SU-DHL-6 (cell line): ENCODE data around the gene YWHAG.

Experiments
- H2AFZ ChIP-seq: fragments of 200-600 bp; sonication (generic); 2 replicates; pipeline ENCODE4 v1.6.1; 2014; ENCODE audit warnings: low read depth, mild to moderate bottlenecking, moderate library complexity, mixed read lengths, antibody characterized with exemption, low read length; ENCODE audit not compliant: severe bottlenecking
- H3F3A ChIP-seq: fragments of 200-600 bp; shearing (Covaris generic); 2 replicates; pipeline ENCODE4 v1.6.0; 2016; ENCODE audit warnings: antibody characterized with exemption, mild to moderate bottlenecking; ENCODE audit not compliant: insufficient read depth
- H3K27ac ChIP-seq: fragments of 200-600 bp; sonication (generic); 2 replicates; pipeline ENCODE4 v1.5.1; 2016; ENCODE audit warnings: low read depth, mild to moderate bottlenecking, low read length, moderate library complexity, mixed read lengths
- H3K27me3 ChIP-seq: fragments of 200-600 bp; sonication (generic), shearing (Covaris generic); 2 replicates; pipeline ENCODE4 v1.6.0; 2014; ENCODE audit warnings: mild to moderate bottlenecking, low read length
- H3K36me3 ChIP-seq: fragments of 200-600 bp; sonication (generic); 2 replicates; pipeline ENCODE4 v1.6.1; 2014; ENCODE audit warnings: mild to moderate bottlenecking, low read length, mixed read lengths
- H3K4me2 ChIP-seq: fragments of 300-600, 200-600 bp; shearing (Covaris generic), sonication (generic); 2 replicates; pipeline ENCODE4 v1.6.0; 2014; ENCODE audit warnings: low read length, low read depth, mild to moderate bottlenecking; ENCODE audit not compliant: poor library complexity, severe bottlenecking
- H3K4me3 ChIP-seq: fragments of 200-600 bp; sonication (generic); 2 replicates; pipeline ENCODE4 v1.5.1; 2014; ENCODE audit warnings: antibody characterized with exemption, low read length, mild to moderate bottlenecking, mixed read lengths; ENCODE audit not compliant: insufficient read depth, poor library complexity, severe bottlenecking
- H3K79me2 ChIP-seq: fragments of 200-600 bp; sonication (generic); 2 replicates; pipeline ENCODE4 v1.6.1; 2014; ENCODE audit warnings: mild to moderate bottlenecking, low read length, moderate library complexity; ENCODE audit not compliant: insufficient read depth
- H3K9ac ChIP-seq: fragments of 200-600 bp; sonication (generic); 2 replicates; pipeline ENCODE4 v1.7.0; 2014; ENCODE audit warnings: mild to moderate bottlenecking, low read length
- H3K9me2 ChIP-seq: fragments of 200-600 bp; sonication (generic); replicated peaks from 2 replicates; pipeline ENCODE4 v1.6.1; 2014; ENCODE audit warnings: low read length; ENCODE audit not compliant: insufficient read depth
- H3K9me3 ChIP-seq: fragments of 200-600 bp; sonication (generic); 2 replicates; pipeline ENCODE4 v1.6.1; 2014; ENCODE audit warnings: low read length, mixed read lengths; ENCODE audit not compliant: insufficient read depth
- H4K20me1 ChIP-seq: fragments of 200-600 bp; sonication (generic); 2 replicates; pipeline ENCODE4 v1.6.1; 2014; ENCODE audit warnings: low read depth, mild to moderate bottlenecking, antibody characterized with exemption, low read length, moderate library complexity, mixed read lengths
- CTCF ChIP-seq: fragments of 200-600 bp; sonication (generic); IDR thresholded peaks from one replicate; pipeline ENCODE4 v1.5.1; 2017; ENCODE audit warnings: antibody characterized with exemption, mild to moderate bottlenecking, low read length, moderate library complexity; ENCODE audit not compliant: insufficient read depth, poor library complexity, severe bottlenecking
- EZH2phosphoT487 ChIP-seq: fragments of 200-600 bp; sonication (generic), shearing (Covaris generic); conservative IDR thresholded peaks from 2 replicates; pipeline ENCODE4 v1.6.1; 2018; ENCODE audit warnings: mild to moderate bottlenecking, antibody characterized with exemption, low read length, moderate library complexity, mixed read lengths

The YWHAG gene

GRCh38 chr7:76352193-76352592 lies 6.6 kb downstream of the YWHAG start:
- H3K27ac ChIP-seq = no peak overlapping the region
- H3K9me2 ChIP-seq = no peaks in the 10 kb centered on the region
- no peak overlapping the region for H2AFZ ChIP-seq
- peaks cover 37% of the 10 kb centered on the region for H3K36me3 ChIP-seq
- H3K79me2 ChIP-seq = peaks cover 100% of the 10 kb centered on the region
- no peak overlapping the region for H3K4me2 ChIP-seq
- TF ChIP-seq CTCF (no peak), EZH2phosphoT487 (no peak)
- H4K20me1 ChIP-seq = peaks cover 54% of the 10 kb centered on the region
- H3F3A ChIP-seq = no peaks in the 10 kb centered on the region
- H3K9me3 ChIP-seq = no peaks in the 10 kb centered on the region
- no peak overlapping the region for H3K9ac ChIP-seq
- H3K4me3 ChIP-seq = no peak overlapping the region
- no peaks in the 10 kb centered on the region for H3K27me3 ChIP-seq

GRCh38 chr7:76351372-76351771 lies 7.4 kb downstream of the YWHAG start:
- no peaks in the 10 kb centered on the region for H3K9me2 ChIP-seq
- H3K4me3 ChIP-seq = no peak overlapping the region
- no peak overlapping the region for H3K4me2 ChIP-seq
- H3K27me3 ChIP-seq = no peaks in the 10 kb centered on the region
- peaks cover 46% of the 10 kb centered on the region for H4K20me1 ChIP-seq
- no peak overlapping the region for H3K27ac ChIP-seq
- TF ChIP-seq EZH2phosphoT487 (no peak), CTCF (no peak)
- H3F3A ChIP-seq = no peaks in the 10 kb centered on the region
- peaks cover 100% of the 10 kb centered on the region for H3K79me2 ChIP-seq
- peaks cover 35% of the 10 kb centered on the region for H3K36me3 ChIP-seq
- H3K9ac ChIP-seq = no peak overlapping the region
- no peaks in the 10 kb centered on the region for H3K9me3 ChIP-seq
- H2AFZ ChIP-seq = no peak overlapping the region

GRCh38 chr7:76349313-76349885 lies 9.4 kb downstream of the YWHAG start:
- Histone ChIP-seq H3K9ac (no peak overlapping the region), H3K9me2 (no peaks in the 10 kb centered on the region), H3K4me3 (no peak overlapping the region), H3K79me2 (peaks cover 98% of the 10 kb centered on the region), H3K9me3 (no peaks in the 10 kb centered on the region), H3K4me2 (no peak overlapping the region), H3K27me3 (no peaks in the 10 kb centered on the region), H4K20me1 (peaks cover 27% of the 10 kb centered on the region), H3F3A (no peaks in the 10 kb centered on the region), H3K36me3 (peaks cover 22% of the 10 kb centered on the region; the same call in 1 of the 2 replicates), H2AFZ (no peak overlapping the region), H3K27ac (no peak overlapping the region)
- TF ChIP-seq EZH2phosphoT487 (no peak), CTCF (no peak)
